Nephron progenitor cell (in vitro differentiated cells): ENCODE results near the gene HMOX1.

ENCODE experiments used
- DNase-seq: peaks from one replicate; pipeline ENCODE4 v3.0.0; 2021
- H3K27ac Mint-ChIP-seq: 2 replicates; pipeline ENCODE4 v1.8.0; 2021; ENCODE audit warnings: mild to moderate bottlenecking, moderate library complexity, mixed read lengths
- H3K27me3 Mint-ChIP-seq: 2 replicates; pipeline ENCODE4 v1.8.0; 2021; ENCODE audit warnings: mild to moderate bottlenecking, low read depth, mixed read lengths; ENCODE audit not compliant: poor library complexity
- H3K36me3 Mint-ChIP-seq: 2 replicates; pipeline ENCODE4 v1.8.0; 2021; ENCODE audit warnings: low read depth, mixed read lengths
- H3K4me1 Mint-ChIP-seq: 2 replicates; pipeline ENCODE4 v1.8.0; 2021; ENCODE audit warnings: mixed read lengths
- H3K4me3 Mint-ChIP-seq: 2 replicates; pipeline ENCODE4 v1.8.0; 2021; ENCODE audit warnings: mild to moderate bottlenecking, moderate library complexity, mixed read lengths
- H3K9me3 Mint-ChIP-seq: 2 replicates; pipeline ENCODE4 v1.8.0; 2021; ENCODE audit warnings: mild to moderate bottlenecking, moderate library complexity, mixed read lengths
- CTCF ChIP-seq: fragments of 200-600 bp; sonication (generic); IDR thresholded peaks from 2 replicates; pipeline ENCODE4 v1.5.0; 2021; ENCODE audit warnings: antibody characterized with exemption

HMOX1 gene

GRCh38 chr22:35344956-35345690, 35.8 kb upstream of the HMOX1 start:
- TF ChIP-seq CTCF = no peak
- H3K9me3 Mint-ChIP-seq = no peaks in the 10 kb centered on the region
- DNase-seq = no peak
- H3K27ac Mint-ChIP-seq = no peak overlapping the region
- H3K4me3 Mint-ChIP-seq = no peak overlapping the region
- peaks cover 10% of the 10 kb centered on the region for H3K4me1 Mint-ChIP-seq
- no peaks in the 10 kb centered on the region for H3K27me3 Mint-ChIP-seq
- peaks cover 10% of the 10 kb centered on the region for H3K36me3 Mint-ChIP-seq

DNA sequence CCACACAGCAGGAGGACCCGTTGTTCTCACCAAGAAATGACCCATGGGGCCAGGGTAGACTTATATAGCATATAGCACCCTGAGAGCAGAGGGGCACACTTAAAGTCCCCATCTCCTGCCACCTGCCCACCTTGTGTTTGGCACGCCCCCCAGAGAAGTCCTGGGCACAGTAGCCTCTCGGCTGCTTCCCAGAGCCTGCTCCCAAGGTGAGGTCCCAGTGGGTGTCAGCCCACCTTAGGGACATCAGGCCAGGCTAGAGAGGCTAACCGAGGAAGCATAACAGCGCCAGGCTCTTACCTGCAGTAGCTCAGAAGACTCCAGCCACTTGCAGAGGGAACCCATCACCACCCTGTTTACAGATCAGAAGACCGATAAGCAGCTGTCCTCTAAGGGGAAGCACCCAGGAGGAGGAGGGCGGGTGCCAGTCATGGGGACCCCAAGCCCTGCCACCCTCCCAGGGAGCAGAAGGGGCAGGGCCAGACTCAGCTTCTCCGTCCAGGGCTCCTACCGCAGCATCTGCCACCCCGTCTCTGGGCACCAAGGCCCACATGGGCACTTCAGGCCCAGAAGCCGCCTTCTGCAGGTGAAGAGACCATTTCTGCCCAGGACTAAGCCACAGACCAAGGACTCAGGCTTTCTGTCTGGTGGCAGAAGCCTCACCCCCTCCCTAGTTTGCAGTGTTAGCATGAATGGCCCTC, 34.9 kb upstream of the HMOX1 start:
- H3K36me3 Mint-ChIP-seq = peaks cover 2% of the 10 kb centered on the region
- H3K4me3 Mint-ChIP-seq = no peak overlapping the region
- H3K27me3 Mint-ChIP-seq = peaks cover under 1% of the 10 kb centered on the region
- TF ChIP-seq CTCF = no peak
- H3K4me1 Mint-ChIP-seq = peaks cover 19% of the 10 kb centered on the region
- DNase-seq = no peak
- H3K9me3 Mint-ChIP-seq = no peaks in the 10 kb centered on the region
- no peak overlapping the region for H3K27ac Mint-ChIP-seq

GRCh38 chr22:35346596-35347220, 34.2 kb upstream of the HMOX1 start:
- no peak overlapping the region for H3K27ac Mint-ChIP-seq

DNA sequence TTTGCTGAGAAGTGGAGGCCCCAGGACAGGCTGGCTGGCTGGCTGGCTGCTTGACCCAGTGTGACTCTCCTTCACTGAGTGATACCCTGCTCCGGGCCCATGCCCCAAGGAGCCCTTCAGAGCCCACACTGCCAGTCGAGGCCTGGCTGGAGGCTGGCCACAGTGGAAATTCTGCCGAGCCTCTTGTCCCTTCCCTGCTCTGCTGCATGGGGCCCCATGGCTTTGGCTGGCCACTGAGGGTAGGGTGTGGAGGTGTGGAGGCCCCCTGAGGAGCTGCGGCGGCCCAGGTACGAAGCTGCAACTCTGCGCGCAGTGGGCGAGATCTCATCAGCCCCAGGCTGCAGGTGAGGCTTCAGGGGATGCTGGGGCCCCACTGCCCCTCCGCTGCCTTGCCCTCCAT, 33.4 kb upstream of the HMOX1 start:
- Mint-ChIP-seq H3K36me3 (no peaks in the 10 kb centered on the region), H3K9me3 (no peaks in the 10 kb centered on the region), H3K27me3 (peaks cover 4% of the 10 kb centered on the region), H3K4me3 (no peak overlapping the region), H3K27ac (no peak overlapping the region), H3K4me1 (peaks cover 34% of the 10 kb centered on the region)
- TF ChIP-seq CTCF = no peak
- DNase-seq = no peak

More at GRCh38 chr22:35346596-35347220, 34.2 kb upstream of the HMOX1 start:
- Mint-ChIP-seq H3K9me3 (no peaks in the 10 kb centered on the region), H3K36me3 (no peaks in the 10 kb centered on the region), H3K4me1 (peaks cover 26% of the 10 kb centered on the region), H3K27me3 (peaks cover 4% of the 10 kb centered on the region), H3K4me3 (no peak overlapping the region)
- no peak for TF ChIP-seq CTCF
- DNase-seq = no peak

- Mint-ChIP-seq H3K4me1 (peaks cover 36% of the 10 kb centered on the region), H3K27ac (no peak overlapping the region), H3K9me3 (no peaks in the 10 kb centered on the region), H3K4me3 (no peak overlapping the region), H3K36me3 (no peaks in the 10 kb centered on the region), H3K27me3 (peaks cover 4% of the 10 kb centered on the region)
- no peak for DNase-seq
- TF ChIP-seq CTCF = no peak
Measured at GRCh38 chr22:35348026-35348590, 32.8 kb upstream of the HMOX1 start.
